ENCODE results near the gene ZNF479. TPM values are rescaled to one million over a fixed set of nuclear protein-coding genes. Genes with fewer than 3 reads are reported as not detected.

The ZNF479 gene
- total RNA-seq, 2 experiments from 2014 or later = not detected

- H3K4me1 ChIP-seq (ENCODE audit: insufficient read depth, low read length, poor library complexity, severe bottlenecking) = no peaks in the 10 kb centered on the region
- DNase-seq (ENCODE audit: low spot score) = no peak
- BruUV-seq (replicated peaks) = no TSS peak
- TF ChIP-seq CTCF (conservative IDR thresholded peaks at IDR 0.05; ENCODE audit: low read length) (no peak), EZH2phosphoT487 (IDR thresholded peaks at IDR 0.05; ENCODE audit: borderline replicate concordance, low read depth, low read length) (no peak)
- H3K4me2 ChIP-seq (ENCODE audit: low read length) = no peak overlapping the region
- H4K20me1 ChIP-seq (ENCODE audit: insufficient read depth, low read length) = no peaks in the 10 kb centered on the region
- H2AFZ ChIP-seq (ENCODE audit: low read length) = no peak overlapping the region
- H3K36me3 ChIP-seq (ENCODE audit: insufficient read depth, low read length) = no peaks in the 10 kb centered on the region
- CTCF ChIA-PET (ENCODE audit: unreplicated experiment) = no interaction called here
- no peak overlapping the region for H3K27ac ChIP-seq (ENCODE audit: low read depth, low read length, poor library complexity, severe bottlenecking)
- H3K9me2 ChIP-seq (ENCODE audit: insufficient read depth, low read length) = no peaks in the 10 kb centered on the region
- no peaks in the 10 kb centered on the region for H3K79me2 ChIP-seq (ENCODE audit: insufficient read depth, low read depth, low read length)
- intact Hi-C loops (cut with micrococcal nuclease; ENCODE audit: unreplicated experiment) = no loop called here
- POLR2A ChIA-PET = no interaction called here
- no peaks in the 10 kb centered on the region for H3K9me3 ChIP-seq (ENCODE audit: low read length)
- H3K4me3 ChIP-seq (ENCODE audit: low read depth, low read length, poor library complexity, severe bottlenecking) = no peak overlapping the region
Observed at GRCh38 chr7:57179776-57180415, 47.7 kb upstream of the ZNF479 start.

DNA sequence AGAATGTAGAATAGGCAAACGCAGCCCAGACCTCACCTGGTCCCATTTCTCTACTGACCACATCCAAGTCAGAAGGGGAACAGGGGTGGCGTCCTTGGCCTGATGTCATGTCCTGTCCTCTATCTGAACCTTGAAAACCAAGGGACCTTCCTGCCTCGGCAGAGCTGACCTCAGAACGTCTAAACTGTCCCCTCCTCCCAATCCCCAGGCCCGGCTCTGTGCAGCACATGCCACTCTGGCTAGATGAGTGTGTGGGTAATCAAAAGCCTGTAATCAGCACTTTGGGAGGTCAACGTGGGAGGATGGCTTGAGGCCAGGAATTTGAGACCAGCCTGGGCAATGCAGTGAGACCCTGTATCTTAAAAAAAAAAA lies 46.5 kb upstream of the ZNF479 start:
- POLR2A ChIA-PET = no interaction called here
- no peak overlapping the region for H3K27ac ChIP-seq (ENCODE audit: low read depth, low read length, poor library complexity, severe bottlenecking)
- no TSS peak for BruUV-seq (replicated peaks)

More for the DNA sequence above, 46.5 kb upstream of the ZNF479 start:
- intact Hi-C loops (cut with micrococcal nuclease; ENCODE audit: unreplicated experiment) = no loop called here
- Histone ChIP-seq H4K20me1 (ENCODE audit: insufficient read depth, low read length) (no peaks in the 10 kb centered on the region), H3K9me2 (ENCODE audit: insufficient read depth, low read length) (no peaks in the 10 kb centered on the region), H3K4me2 (ENCODE audit: low read length) (no peak overlapping the region), H2AFZ (ENCODE audit: low read length) (no peak overlapping the region), H3K4me1 (ENCODE audit: insufficient read depth, low read length, poor library complexity, severe bottlenecking) (no peaks in the 10 kb centered on the region), H3K36me3 (ENCODE audit: insufficient read depth, low read length) (no peaks in the 10 kb centered on the region), H3K79me2 (ENCODE audit: insufficient read depth, low read depth, low read length) (no peaks in the 10 kb centered on the region), H3K9me3 (ENCODE audit: low read length) (no peaks in the 10 kb centered on the region), H3K4me3 (ENCODE audit: low read depth, low read length, poor library complexity, severe bottlenecking) (no peak overlapping the region)
- no peak for TF ChIP-seq EZH2phosphoT487 (IDR thresholded peaks at IDR 0.05; ENCODE audit: borderline replicate concordance, low read depth, low read length)
- no peak for TF ChIP-seq CTCF (conservative IDR thresholded peaks at IDR 0.05; ENCODE audit: low read length)
- DNase-seq (ENCODE audit: low spot score) = no peak
- CTCF ChIA-PET (ENCODE audit: unreplicated experiment) = no interaction called here

All from OCI-LY7 (cell line).